Esophagus squamous epithelium (tissue), 5 donors: ENCODE results near the gene PCSK5. TPM values are rescaled to one million over a fixed set of nuclear protein-coding genes. Genes with fewer than 3 reads are reported as not detected.

Source experiments
- DNase-seq: peaks from one replicate; lab custom pipeline; 2025; lab: John Stamatoyannopoulos, UW
- H3K27ac ChIP-seq, 4 donors: fragments of 200-600 bp; sonication (generic); one replicate each; pipeline ENCODE4 v1.5.1; 2016 to 2019; ENCODE audit warnings: mild to moderate bottlenecking in 1 of 4
- H3K27me3 ChIP-seq, 4 donors: fragments of 200-600 bp; sonication (generic); 1 replicate in 3 of 4; 2 replicates in 1 of 4; pipeline versions ENCODE4 v1.5.1 to v1.6.0; 2017 to 2021; ENCODE audit warnings: antibody characterized with exemption in 1 of 4
- H3K36me3 ChIP-seq, 3 donors: fragments of 200-600 bp; sonication (generic); one replicate each; pipeline ENCODE4 v1.5.1; 2016 to 2019
- H3K4me1 ChIP-seq, 3 donors: fragments of 200-600 bp; sonication (generic); one replicate each; pipeline ENCODE4 v1.5.1; 2017 to 2019
- H3K4me3 ChIP-seq, 4 donors: fragments of 200-600 bp; sonication (generic); 1 replicate in 3 of 4; 2 replicates in 1 of 4; pipeline ENCODE4 v1.5.1; 2016 to 2019; ENCODE audit warnings: mild to moderate bottlenecking in 2 of 4, moderate library complexity in 1 of 4
- H3K9me3 ChIP-seq, 3 donors: fragments of 200-600 bp; sonication (generic); one replicate each; pipeline ENCODE4 v1.5.1; 2016 to 2019
- POLR2A ChIP-seq, 4 donors: fragments of 450-650 bp; IDR thresholded peaks; one replicate each; pipeline ENCODE4 v1.6.1; 2017; ENCODE audit warnings: antibody characterized with exemption in 4 of 4, mild to moderate bottlenecking in 4 of 4, moderate library complexity in 3 of 4
- WGBS, 2 donors: methylation state at CpG; one replicate each; pipeline ENCODE4 v1.1.5; 2018; 5-methylcytosine and 5-hydroxymethylcytosine counted together
- intact Hi-C: fragments of 100-400 bp; cut with DNase I; formaldehyde crosslinking; loops from one replicate; pipeline ENCODE4 v1.15.0; 2022
- total RNA-seq, 4 donors: library from RNA; depleted of rRNA; stranded (reverse); fragments of >200 nt; gene quantifications; one replicate each; pipeline ENCODE4 v1.1.0, GENCODE V29; 2016
- TF ChIP-seq, protein P1 (sequence below), 6 experiments: fragments of 450-650 bp in 4 of 6; fragments of 200-600 bp in 2 of 6; sonication (generic) in 2 of 6; IDR thresholded peaks; one replicate each; pipeline ENCODE4 v1.5.1; 2016 to 2019; ENCODE audit warnings: antibody characterized with exemption in 6 of 6, mild to moderate bottlenecking in 4 of 6, moderate library complexity in 4 of 6
- donor health status: DM: yes; HTN: yes; CAD: no.

The PCSK5 gene
- 10 to 100 TPM in 3 of 4 donors, 1 to 10 TPM in 1; 8.4 to 33.8 (median 24.2) TPM for total RNA-seq

DNA sequence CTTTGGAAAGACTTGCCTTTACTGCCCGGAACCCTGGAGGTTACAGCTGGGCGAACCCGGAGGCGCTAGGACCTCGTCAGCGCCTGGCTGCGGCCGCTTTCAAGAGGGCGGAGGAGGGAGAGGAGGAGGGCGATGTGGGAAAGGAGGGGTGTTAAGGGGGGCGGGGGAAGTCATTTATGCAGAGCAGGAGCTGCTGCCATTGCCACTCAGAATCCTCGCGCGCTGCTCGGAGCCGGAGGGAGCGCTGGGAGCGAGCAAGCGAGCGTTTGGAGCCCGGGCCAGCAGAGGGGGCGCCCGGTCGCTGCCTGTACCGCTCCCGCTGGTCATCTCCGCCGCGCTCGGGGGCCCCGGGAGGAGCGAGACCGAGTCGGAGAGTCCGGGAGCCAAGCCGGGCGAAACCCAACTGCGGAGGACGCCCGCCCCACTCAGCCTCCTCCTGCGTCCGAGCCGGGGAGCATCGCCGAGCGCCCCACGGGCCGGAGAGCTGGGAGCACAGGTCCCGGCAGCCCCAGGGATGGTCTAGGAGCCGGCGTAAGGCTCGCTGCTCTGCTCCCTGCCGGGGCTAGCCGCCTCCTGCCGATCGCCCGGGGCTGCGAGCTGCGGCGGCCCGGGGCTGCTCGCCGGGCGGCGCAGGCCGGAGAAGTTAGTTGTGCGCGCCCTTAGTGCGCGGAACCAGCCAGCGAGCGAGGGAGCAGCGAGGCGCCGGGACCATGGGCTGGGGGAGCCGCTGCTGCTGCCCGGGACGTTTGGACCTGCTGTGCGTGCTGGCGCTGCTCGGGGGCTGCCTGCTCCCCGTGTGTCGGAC lies at the start of gene PCSK5:
PCSK5 (plus strand) TSS at position 202 of the 805 bp plus-strand sequence; CDS start at position 711, 509 bp downstream.
- Histone ChIP-seq H3K27me3 (peaks cover 0 to 12% (median 0%) of the 10 kb centered on the region in 4 donors), H3K36me3 (no peaks in the 10 kb centered on the region), H3K4me1 (peaks cover 6 to 45% (median 23%) of the 10 kb centered on the region in 3 donors), H3K9me3 (no peaks in the 10 kb centered on the region), H3K4me3 (peak within 1 kb of the TSS; percentile 69 to 95 (median 86)), H3K27ac (peak within 1 kb of the TSS; percentile 87 to 95 (median 94))
- peak; percentile 37 for DNase-seq
- TF ChIP-seq POLR2A (IDR thresholded peaks at IDR 0.05), result peak in 2 of 4 donors; percentile 88 to 90
- TF ChIP-seq, protein P1, sequence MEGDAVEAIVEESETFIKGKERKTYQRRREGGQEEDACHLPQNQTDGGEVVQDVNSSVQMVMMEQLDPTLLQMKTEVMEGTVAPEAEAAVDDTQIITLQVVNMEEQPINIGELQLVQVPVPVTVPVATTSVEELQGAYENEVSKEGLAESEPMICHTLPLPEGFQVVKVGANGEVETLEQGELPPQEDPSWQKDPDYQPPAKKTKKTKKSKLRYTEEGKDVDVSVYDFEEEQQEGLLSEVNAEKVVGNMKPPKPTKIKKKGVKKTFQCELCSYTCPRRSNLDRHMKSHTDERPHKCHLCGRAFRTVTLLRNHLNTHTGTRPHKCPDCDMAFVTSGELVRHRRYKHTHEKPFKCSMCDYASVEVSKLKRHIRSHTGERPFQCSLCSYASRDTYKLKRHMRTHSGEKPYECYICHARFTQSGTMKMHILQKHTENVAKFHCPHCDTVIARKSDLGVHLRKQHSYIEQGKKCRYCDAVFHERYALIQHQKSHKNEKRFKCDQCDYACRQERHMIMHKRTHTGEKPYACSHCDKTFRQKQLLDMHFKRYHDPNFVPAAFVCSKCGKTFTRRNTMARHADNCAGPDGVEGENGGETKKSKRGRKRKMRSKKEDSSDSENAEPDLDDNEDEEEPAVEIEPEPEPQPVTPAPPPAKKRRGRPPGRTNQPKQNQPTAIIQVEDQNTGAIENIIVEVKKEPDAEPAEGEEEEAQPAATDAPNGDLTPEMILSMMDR (IDR thresholded peaks at IDR 0.05), result no peak
- intact Hi-C loops, result no loop called here
- 0% methylated on average over 3 to 27 of the region's 83 CpGs for WGBS, 2 donors

DNA sequence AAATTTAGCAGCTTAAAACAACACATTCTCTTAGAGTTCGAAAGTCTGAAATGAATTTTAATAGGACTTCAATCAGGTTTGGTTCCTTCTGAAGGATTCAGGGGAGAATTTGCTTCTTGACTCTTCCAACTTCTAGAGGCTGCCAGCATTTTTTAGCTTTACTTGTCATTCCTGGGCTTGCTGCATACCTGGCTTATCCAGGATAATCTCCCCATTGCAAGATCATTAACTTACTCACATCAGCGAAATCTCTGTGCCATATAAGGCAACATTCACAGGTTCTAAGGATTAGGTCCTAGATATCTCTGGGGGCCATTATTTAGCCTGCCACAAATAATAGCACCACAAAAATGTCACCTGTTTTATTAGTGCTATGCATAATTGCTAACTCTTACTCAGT lies 46.2 kb upstream of the PCSK5 start:
- intact Hi-C loops, result no loop called here
- Histone ChIP-seq H3K27ac (no peak overlapping the region), H3K36me3 (no peaks in the 10 kb centered on the region), H3K27me3 (no peaks in the 10 kb centered on the region), H3K4me3 (no peak overlapping the region), H3K9me3 (peaks cover 0 to 3% (median 0%) of the 10 kb centered on the region in 3 donors), H3K4me1 (no peaks in the 10 kb centered on the region)
- 39 to 43% methylated on average over 2 of the region's 2 CpGs for WGBS, 2 donors
- DNase-seq, result no peak
- TF ChIP-seq POLR2A (IDR thresholded peaks at IDR 0.05), result no peak
- TF ChIP-seq, protein P1 (IDR thresholded peaks at IDR 0.05), result no peak

DNA sequence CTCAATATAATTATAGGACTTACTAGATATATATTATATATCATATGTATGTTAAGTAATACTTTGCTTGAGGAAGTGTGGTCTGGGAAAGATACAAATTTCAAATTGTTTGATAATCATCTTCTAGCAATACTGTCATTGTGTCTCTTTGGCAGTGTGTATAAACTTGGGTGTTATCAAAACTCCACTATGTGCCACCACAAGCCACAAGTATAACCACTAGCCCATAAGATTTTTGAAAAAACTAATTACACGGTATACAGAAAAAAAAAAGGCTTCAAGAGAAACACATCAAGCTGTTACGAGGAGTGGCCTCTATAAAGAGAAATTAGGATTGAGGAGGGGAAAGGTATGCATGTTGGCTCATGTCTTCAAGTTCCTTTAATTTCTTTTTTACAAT lies 44.7 kb upstream of the PCSK5 start:
- no peak for DNase-seq
- Histone ChIP-seq H3K4me1 (no peaks in the 10 kb centered on the region), H3K4me3 (no peak overlapping the region), H3K36me3 (no peaks in the 10 kb centered on the region), H3K27ac (no peak overlapping the region), H3K27me3 (no peaks in the 10 kb centered on the region), H3K9me3 (peaks cover 0 to 3% (median 0%) of the 10 kb centered on the region in 3 donors)
- intact Hi-C loops, result no loop called here
- no peak for TF ChIP-seq POLR2A (IDR thresholded peaks at IDR 0.05)
- TF ChIP-seq, protein P1 (IDR thresholded peaks at IDR 0.05), result no peak
- WGBS, 2 donors, result 75 to 86% methylated on average over 2 of the region's 2 CpGs

DNA sequence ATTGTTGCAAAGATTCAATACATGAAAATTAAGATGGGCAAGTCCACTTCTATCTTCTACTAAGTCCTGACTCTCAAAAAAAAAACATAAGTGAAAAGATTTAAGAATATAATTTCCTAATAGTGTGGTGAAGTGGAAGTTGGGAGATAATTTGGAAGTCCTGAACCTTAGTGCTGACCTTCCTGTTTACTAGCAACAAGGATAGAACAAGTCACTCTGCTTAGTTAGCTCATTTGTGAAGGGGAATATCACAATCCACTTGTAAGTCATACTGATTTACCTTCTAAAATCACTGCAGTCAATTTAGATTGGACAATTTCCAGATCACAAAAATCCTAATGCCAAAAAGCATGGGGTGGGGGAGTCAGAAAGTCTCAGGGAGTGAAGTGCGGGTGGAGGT lies 43.4 kb upstream of the PCSK5 start:
- DNase-seq, result no peak
- H3K4me1 ChIP-seq, result no peaks in the 10 kb centered on the region
- intact Hi-C loops, result no loop called here
- WGBS, 2 donors, result 89 to 100% methylated on average over 1 of the region's 1 CpG
- peaks cover 0 to 3% (median 0%) of the 10 kb centered on the region in 3 donors for H3K9me3 ChIP-seq
- no peak overlapping the region for H3K27ac ChIP-seq
- H3K4me3 ChIP-seq, result no peak overlapping the region
- H3K36me3 ChIP-seq, result no peaks in the 10 kb centered on the region
- TF ChIP-seq, protein P1 (IDR thresholded peaks at IDR 0.05), result no peak
- TF ChIP-seq POLR2A (IDR thresholded peaks at IDR 0.05), result no peak
- no peaks in the 10 kb centered on the region for H3K27me3 ChIP-seq

DNA sequence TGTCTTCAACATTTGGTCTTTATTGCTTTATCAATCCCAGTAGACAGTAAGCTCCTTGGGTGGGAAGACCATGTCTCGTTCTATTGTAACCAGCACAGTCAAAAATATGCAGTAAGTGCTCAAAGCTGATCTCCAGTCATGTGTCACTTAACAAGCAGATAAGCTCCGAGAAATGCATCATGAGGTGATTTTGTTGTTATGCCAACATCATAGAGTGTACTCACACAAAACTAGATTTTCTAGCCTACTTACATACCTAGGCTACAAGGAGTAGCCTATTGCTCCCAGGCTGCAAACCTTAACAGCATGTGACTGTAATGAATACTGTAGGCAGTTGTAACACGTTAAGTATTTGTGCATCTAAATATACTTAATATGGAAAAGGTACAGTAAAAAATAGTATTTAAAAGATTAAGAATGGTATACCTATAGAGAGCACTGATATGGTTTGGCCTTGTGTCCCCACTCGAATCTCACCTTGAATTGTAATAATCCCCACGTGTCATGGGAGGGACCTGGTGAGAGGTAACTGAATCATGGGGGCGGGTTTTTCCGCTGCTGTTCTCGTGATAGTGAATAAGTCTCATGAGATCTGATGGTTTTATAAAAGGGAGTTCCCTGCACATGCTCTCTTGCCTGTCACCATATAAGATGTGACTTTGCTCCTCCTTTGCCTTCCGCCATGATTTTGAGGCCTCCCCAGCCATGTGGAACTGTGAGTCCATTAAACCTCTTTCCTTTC lies 39.8 kb upstream of the PCSK5 start:
- 87 to 88% methylated on average over 9 of the region's 9 CpGs for whole genome bisulfite sequencing, 2 donors

More for the DNA sequence above, 39.8 kb upstream of the PCSK5 start:
- intact Hi-C loops, result no loop called here
- H3K4me3 ChIP-seq, result no peak overlapping the region
- DNase-seq, result no peak
- no peaks in the 10 kb centered on the region for H3K27me3 ChIP-seq
- TF ChIP-seq POLR2A (IDR thresholded peaks at IDR 0.05), result no peak
- TF ChIP-seq, protein P1 (IDR thresholded peaks at IDR 0.05), result no peak
- no peaks in the 10 kb centered on the region for H3K36me3 ChIP-seq
- H3K4me1 ChIP-seq, result no peaks in the 10 kb centered on the region
- H3K27ac ChIP-seq, result no peak overlapping the region
- no peaks in the 10 kb centered on the region for H3K9me3 ChIP-seq
